Muscle of leg (tissue), 16 donors: ENCODE data around the gene TRIM4. TPM values are rescaled to one million over a fixed set of nuclear protein-coding genes. Genes with fewer than 3 reads are reported as not detected.
"Not testable (repeated sequence)": the region's sequence is repeated elsewhere in the genome, so short reads cannot be mapped to it uniquely, and the experiment has no call there.

ENCODE experiments used
- DNase-seq: peaks from one replicate; pipeline ENCODE4 v3.0.0; 2013
- H3K27ac ChIP-seq: one replicate; pipeline ENCODE4 v1.5.1; 2013; ENCODE audit warnings: mild to moderate bottlenecking, low read length, control low read depth
- H3K27me3 ChIP-seq: one replicate; pipeline ENCODE4 v1.6.1; 2013; ENCODE audit warnings: low read length; ENCODE audit not compliant: control insufficient read depth, insufficient read depth
- H3K36me3 ChIP-seq: one replicate; pipeline ENCODE4 v1.6.1; 2013; ENCODE audit warnings: low read length; ENCODE audit not compliant: control insufficient read depth, insufficient read depth
- H3K4me1 ChIP-seq: one replicate; pipeline ENCODE4 v1.6.1; 2013; ENCODE audit warnings: low read length; ENCODE audit not compliant: control insufficient read depth, insufficient read depth
- H3K4me3 ChIP-seq: one replicate; pipeline ENCODE4 v1.5.1; 2013; ENCODE audit warnings: low read length, control low read depth
- H3K9me3 ChIP-seq: replicated peaks from 2 replicates; pipeline ENCODE4 v1.6.1; 2013; ENCODE audit warnings: low read depth, low read length; ENCODE audit not compliant: control insufficient read depth
- WGBS: methylation state at CpG from one replicate; pipeline ENCODE4 v1.1.5; 2013; ENCODE audit warnings: missing lambda C conversion rate; ENCODE audit not compliant: insufficient coverage; 5-methylcytosine and 5-hydroxymethylcytosine counted together
- long read RNA-seq, 11 donors: transcript quantifications; one replicate each; lab custom pipeline, GENCODE V29; 2026
- polyA plus RNA-seq, 8 donors: library from polyadenylated mRNA; unstranded; fragments of 120-200 nt; gene quantifications; one replicate each; pipeline versions ENCODE4 v1.2.1 to v1.2.3, GENCODE V29; 2013; ENCODE audit warnings: inconsistent platforms in 1 of 8, low replicate concordance in 1 of 8; ENCODE audit not compliant: insufficient read length in 8 of 8, insufficient read depth in 1 of 8
- total RNA-seq: library from RNA; stranded (reverse); fragments of 120-200 nt; gene quantifications from one replicate; pipeline ENCODE4 v1.2.4, GENCODE V29; 2013

Gene TRIM4
- total RNA-seq (16.5 TPM), polyA plus RNA-seq (10 to 100 TPM; 14.6 to 21.5 (median 17.0) TPM)
- long read RNA-seq, donor 1, partial matches to known transcripts, result 0 of 2 reads
- long read RNA-seq, donor 1, other reads (novel, unspliced or antisense), result 0 of 2 reads
- long read RNA-seq, donor 2, result 0 reads
- long read RNA-seq, donor 3, partial matches to known transcripts, result 0 of 1 reads
- long read RNA-seq, donor 3, other reads (novel, unspliced or antisense), result 0 of 1 reads
- long read RNA-seq, donor 4, partial matches to known transcripts, result 0 of 1 reads
- long read RNA-seq, donor 4, other reads (novel, unspliced or antisense), result 0 of 1 reads
- long read RNA-seq, donor 5, transcript TRIM4-201 (6 exons, 3,374 nt), result major isoform, 8 of 8 reads
- long read RNA-seq, donor 5, partial matches to known transcripts, result 0 of 8 reads
- long read RNA-seq, donor 5, other reads (novel, unspliced or antisense), result 0 of 8 reads
- long read RNA-seq, donor 6, partial matches to known transcripts, result 0 of 3 reads
- long read RNA-seq, donor 6, other reads (novel, unspliced or antisense), result 0 of 3 reads
- long read RNA-seq, donor 7, partial matches to known transcripts, result 0 of 3 reads
- long read RNA-seq, donor 7, other reads (novel, unspliced or antisense), result 0 of 3 reads
- long read RNA-seq, donor 8, partial matches to known transcripts, result 0 of 4 reads
- long read RNA-seq, donor 8, other reads (novel, unspliced or antisense), result 0 of 4 reads
- long read RNA-seq, donor 9, result 0 reads
- long read RNA-seq, donor 10, partial matches to known transcripts, result 0 of 2 reads
- long read RNA-seq, donor 10, other reads (novel, unspliced or antisense), result 0 of 2 reads
- long read RNA-seq, donor 11, transcript TRIM4-201 (6 exons, 3,374 nt), result major isoform, 6 of 7 reads
- long read RNA-seq, donor 11, partial matches to known transcripts, result 0 of 7 reads
- long read RNA-seq, donor 11, other reads (novel, unspliced or antisense), result 0 of 7 reads

DNA sequence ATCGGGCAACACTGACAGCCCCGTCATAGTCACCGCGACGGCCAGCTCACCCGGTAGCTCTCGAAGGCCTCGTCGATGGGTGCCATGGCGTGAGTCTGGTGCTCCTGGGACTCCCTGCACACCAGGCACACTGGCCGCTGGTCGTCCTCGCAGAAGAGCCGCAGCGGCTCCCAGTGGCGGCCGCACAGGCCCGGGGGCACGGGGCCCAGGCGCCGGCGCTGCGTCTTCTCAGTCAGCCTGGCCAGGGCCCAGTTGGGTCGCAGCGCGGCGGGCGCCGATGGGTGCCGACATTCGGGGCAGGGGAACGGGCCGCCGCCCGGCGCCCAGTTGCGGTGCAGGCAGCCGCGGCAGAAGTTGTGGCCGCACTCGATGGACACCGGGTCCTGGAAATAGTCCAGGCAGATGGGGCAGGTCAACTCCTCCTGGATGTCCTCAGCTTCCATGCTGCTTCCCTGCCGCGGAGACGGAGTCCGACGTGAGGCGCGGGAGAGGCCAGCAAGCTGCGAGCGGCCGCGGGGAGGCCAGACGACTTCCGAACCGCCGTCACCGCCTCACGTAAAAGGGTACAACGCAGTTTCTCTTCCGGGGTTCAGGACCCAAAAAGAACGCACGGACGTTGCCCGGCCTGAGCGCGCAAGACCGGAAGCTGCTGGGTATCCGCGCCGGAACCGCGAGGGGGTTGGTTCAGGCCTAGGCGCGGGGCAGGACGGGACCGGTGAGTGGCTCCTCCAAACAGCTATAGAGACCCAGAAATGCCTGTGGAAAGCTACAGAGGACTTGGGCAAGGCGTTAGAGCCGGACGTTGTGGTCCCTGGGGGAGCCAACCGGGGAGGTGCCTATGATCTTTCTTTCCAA is at the start of gene TRIM4:
TRIM4 (minus strand) TSS at position 572 of the 855 bp plus-strand sequence; CDS start at position 443, 129 bp downstream.
- peak within 1 kb of the TSS; percentile 95 for H3K4me3 ChIP-seq
- H3K4me1 ChIP-seq, result peaks cover 11% of the 10 kb centered on the region
- peak; percentile 96 for DNase-seq
- WGBS, result under 1% methylated on average over 81 of the region's 81 CpGs
- H3K27me3 ChIP-seq, result no peaks in the 10 kb centered on the region
- peaks cover 28% of the 10 kb centered on the region for H3K36me3 ChIP-seq
- peak within 1 kb of the TSS; percentile 93 for H3K27ac ChIP-seq
- peaks cover 4% of the 10 kb centered on the region for H3K9me3 ChIP-seq

DNA sequence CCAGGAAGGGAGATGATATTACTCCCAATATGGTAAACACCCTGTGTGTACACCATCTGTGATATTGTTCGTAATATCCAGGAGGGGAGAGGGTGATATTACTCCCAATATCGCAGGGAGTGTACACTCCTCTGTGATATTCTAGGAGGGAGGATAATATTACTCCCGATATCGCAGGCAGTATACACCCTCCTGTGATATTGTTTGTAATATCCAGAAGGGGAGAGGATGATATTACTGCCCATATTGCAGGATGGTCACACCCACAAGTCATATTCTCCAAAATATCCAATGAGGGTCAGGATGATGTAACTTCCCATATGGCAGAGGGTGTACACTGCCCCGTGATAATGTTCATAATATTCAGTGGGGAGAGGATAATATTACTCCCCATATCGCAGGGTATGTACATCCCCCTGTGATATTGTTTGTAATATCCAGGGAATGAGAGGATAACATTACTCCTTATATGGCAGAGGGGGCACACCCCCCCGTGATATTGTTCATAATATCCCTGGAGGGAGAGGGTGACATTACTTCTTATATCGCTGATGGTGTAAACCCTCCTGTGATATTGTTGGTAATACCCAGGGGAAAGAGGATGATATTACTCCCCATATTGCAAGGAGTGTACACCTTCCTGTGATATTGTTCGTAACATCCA is 39.4 kb upstream of the TRIM4 start:
- 80% methylated on average over 1 of the region's 9 CpGs for WGBS
- Histone ChIP-seq H3K27me3 (peaks cover 2% of the 10 kb centered on the region), H3K9me3 (no peaks in the 10 kb centered on the region), H3K4me1 (no peaks in the 10 kb centered on the region), H3K27ac (no peak overlapping the region), H3K4me3 (no peak overlapping the region), H3K36me3 (no peaks in the 10 kb centered on the region)
- DNase-seq, result no peak

- no peak for DNase-seq
- peaks cover 2% of the 10 kb centered on the region for H3K9me3 ChIP-seq
- no peak overlapping the region for H3K27ac ChIP-seq
- H3K27me3 ChIP-seq, result peaks cover 2% of the 10 kb centered on the region
- no peaks in the 10 kb centered on the region for H3K4me1 ChIP-seq
- no peak overlapping the region for H3K4me3 ChIP-seq
- WGBS, result 81% methylated on average over 5 of the region's 6 CpGs
- no peaks in the 10 kb centered on the region for H3K36me3 ChIP-seq
Observed at GRCh38 chr7:99955247-99955646, 35.9 kb upstream of the TRIM4 start.

DNA sequence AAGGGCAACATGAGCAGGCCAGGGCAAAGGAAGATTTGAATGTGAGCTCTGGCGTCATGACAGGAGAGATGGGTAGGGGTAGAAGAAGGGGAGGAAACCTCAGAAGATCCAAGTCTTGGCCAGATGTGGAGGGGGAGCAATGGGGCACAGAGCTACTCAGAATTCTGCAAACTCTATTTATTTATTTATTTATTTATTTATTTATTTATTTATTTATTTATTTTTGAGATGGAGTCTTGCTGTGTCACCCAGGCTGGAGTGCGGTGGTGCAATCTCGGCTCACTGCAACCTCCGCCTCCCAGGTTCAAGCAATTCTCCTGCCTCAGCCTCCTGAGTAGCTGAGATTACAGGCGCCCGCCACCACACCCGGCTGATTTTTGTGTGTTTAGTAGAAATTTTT is 35.3 kb upstream of the TRIM4 start:
- no CpG with 5 or more reads among the region's 7 CpGs for WGBS
- not testable (repeated sequence) for H3K9me3 ChIP-seq, H3K4me1 ChIP-seq, H3K4me3 ChIP-seq, H3K36me3 ChIP-seq, DNase-seq, H3K27ac ChIP-seq, H3K27me3 ChIP-seq

DNA sequence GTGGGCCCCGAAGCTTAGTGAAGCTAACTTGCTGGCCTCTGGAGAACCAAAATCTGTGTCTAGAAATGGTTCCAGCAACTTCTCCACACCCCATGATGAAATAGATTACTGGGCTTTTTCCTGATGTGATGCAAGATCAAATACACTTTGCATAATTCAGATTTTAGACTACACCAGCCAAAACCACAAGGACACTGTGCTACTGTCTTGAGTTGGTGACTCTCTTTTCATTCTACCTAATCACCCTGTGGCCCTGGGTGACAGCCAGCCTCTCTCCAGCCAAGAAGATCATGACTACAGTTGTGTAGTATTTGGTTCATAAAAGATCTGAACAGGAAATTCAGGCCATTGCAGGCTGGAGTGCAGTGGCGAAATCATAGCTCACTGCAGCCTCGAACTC is 34.3 kb upstream of the TRIM4 start:
- Histone ChIP-seq H3K4me3 (no peak overlapping the region), H3K36me3 (no peaks in the 10 kb centered on the region), H3K4me1 (no peaks in the 10 kb centered on the region), H3K9me3 (peaks cover 3% of the 10 kb centered on the region), H3K27ac (no peak overlapping the region), H3K27me3 (peaks cover 2% of the 10 kb centered on the region)
- no peak for DNase-seq
- 33% methylated on average over 1 of the region's 3 CpGs for WGBS

- not testable (repeated sequence) for H3K4me1 ChIP-seq, H3K36me3 ChIP-seq, H3K4me3 ChIP-seq, DNase-seq, H3K27me3 ChIP-seq, H3K9me3 ChIP-seq, H3K27ac ChIP-seq
- no CpG with 5 or more reads among the region's 4 CpGs for WGBS
Observed at GRCh38 chr7:99952649-99953048, 33.3 kb upstream of the TRIM4 start.

- DNase-seq, H3K9me3 ChIP-seq, H3K4me1 ChIP-seq, H3K4me3 ChIP-seq, H3K27me3 ChIP-seq, H3K27ac ChIP-seq, H3K36me3 ChIP-seq: not testable (repeated sequence)
- WGBS, result 93% methylated on average over 5 of the region's 6 CpGs
Observed at GRCh38 chr7:99950819-99951218, 31.5 kb upstream of the TRIM4 start.

DNA sequence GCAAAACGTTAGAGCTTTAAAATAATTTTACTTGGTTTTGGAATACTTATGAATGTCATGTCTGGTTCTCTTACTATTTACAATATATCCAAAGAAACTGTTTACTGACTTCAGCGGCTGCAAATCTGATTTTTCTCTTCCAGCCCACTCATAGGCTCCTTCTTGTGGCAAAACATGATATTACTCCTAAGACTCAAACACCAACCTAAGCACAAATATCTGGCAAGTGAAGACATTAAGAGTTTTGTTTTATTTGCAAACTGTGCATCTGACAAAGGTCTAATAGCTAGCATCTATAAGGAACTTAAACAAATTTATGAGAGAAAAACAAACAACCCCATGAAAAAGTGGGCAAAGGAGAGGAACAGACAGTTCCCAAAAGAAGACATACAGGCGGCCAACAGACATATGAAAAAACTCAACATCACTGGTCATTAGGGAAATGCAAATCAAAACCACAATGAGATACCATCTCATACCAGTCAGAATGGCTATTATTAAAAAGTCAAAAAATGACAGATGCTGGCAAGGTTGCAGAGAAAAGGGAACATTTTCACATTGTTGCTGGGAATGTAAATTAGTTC is 30.4 kb upstream of the TRIM4 start:
- Histone ChIP-seq H3K9me3 (peaks cover 3% of the 10 kb centered on the region), H3K27ac (no peak overlapping the region), H3K4me3 (no peak overlapping the region), H3K36me3 (no peaks in the 10 kb centered on the region), H3K27me3 (no peaks in the 10 kb centered on the region), H3K4me1 (no peaks in the 10 kb centered on the region)
- WGBS, result no CpG with 5 or more reads among the region's 3 CpGs
- DNase-seq, result peak; percentile 7

DNA sequence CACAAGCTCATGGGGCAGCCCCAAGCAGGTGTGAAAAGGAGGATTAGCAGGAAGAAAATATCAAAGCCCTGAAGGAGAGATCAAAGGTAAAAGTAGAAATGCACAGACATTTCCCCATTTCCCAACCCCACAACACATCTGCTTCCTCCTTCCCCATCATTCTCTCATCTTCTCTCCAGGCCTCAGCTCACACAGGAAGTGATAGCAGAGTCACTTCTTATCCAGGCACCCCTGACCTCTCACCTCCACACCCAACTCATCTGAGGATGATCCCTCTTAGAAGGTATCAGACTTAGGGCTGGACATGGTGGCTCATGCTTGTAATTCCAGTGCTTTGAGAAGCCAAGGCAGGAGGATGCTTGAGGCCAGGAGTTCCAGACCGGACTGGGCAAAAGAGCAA is 28.3 kb upstream of the TRIM4 start:
- WGBS, result 80% methylated on average over 1 of the region's 1 CpG
- Histone ChIP-seq H3K36me3 (no peaks in the 10 kb centered on the region), H3K4me3 (no peak overlapping the region), H3K4me1 (no peaks in the 10 kb centered on the region), H3K9me3 (peaks cover 3% of the 10 kb centered on the region), H3K27me3 (peaks cover 2% of the 10 kb centered on the region), H3K27ac (no peak overlapping the region)
- no peak for DNase-seq
